Thymus (tissue), 14 donors: ENCODE data around the gene APOL3. TPM values are rescaled to one million over a fixed set of nuclear protein-coding genes. Genes with fewer than 3 reads are reported as not detected.
"Not testable (repeated sequence)": the region's sequence is repeated elsewhere in the genome, so short reads cannot be mapped to it uniquely, and the experiment has no call there.

ENCODE experiments used
- DNase-seq, 9 donors: peaks; one replicate each; pipeline ENCODE4 v3.0.0-alpha.2; 2013; ENCODE audit warnings: low spot score in 9 of 9, low read depth in 6 of 9, missing footprints in 1 of 9
- H3K27ac ChIP-seq, 2 donors: one replicate each; pipeline ENCODE4 v1.5.1; 2013; ENCODE audit warnings: control low read depth in 1 of 2, low read depth in 1 of 2, low read length in 1 of 2, mild to moderate bottlenecking in 1 of 2, moderate library complexity in 1 of 2
- H3K27me3 ChIP-seq, 2 donors: one replicate each; pipeline ENCODE4 v1.5.1; 2013; ENCODE audit warnings: low read length in 1 of 2; ENCODE audit not compliant: control insufficient read depth in 2 of 2, insufficient read depth in 1 of 2
- H3K36me3 ChIP-seq, 2 donors: one replicate each; pipeline ENCODE4 v1.5.1; 2013; ENCODE audit warnings: low read length in 1 of 2, mild to moderate bottlenecking in 1 of 2, moderate library complexity in 1 of 2; ENCODE audit not compliant: control insufficient read depth in 2 of 2, insufficient read depth in 2 of 2
- H3K4me1 ChIP-seq, 2 donors: one replicate each; pipeline ENCODE4 v1.5.1; 2013; ENCODE audit warnings: low read length in 2 of 2; ENCODE audit not compliant: control insufficient read depth in 2 of 2, insufficient read depth in 2 of 2
- H3K4me3 ChIP-seq, 2 donors: one replicate each; pipeline ENCODE4 v1.5.1; 2013; ENCODE audit warnings: low read length in 2 of 2, control low read depth in 1 of 2, mild to moderate bottlenecking in 1 of 2
- H3K9me3 ChIP-seq, 2 donors: one replicate each; pipeline ENCODE4 v1.5.1; 2013; ENCODE audit warnings: low read length in 1 of 2, mild to moderate bottlenecking in 1 of 2; ENCODE audit not compliant: control insufficient read depth in 2 of 2, insufficient read depth in 1 of 2
- WGBS: extraction: QIAGEN DNeasy Blood & Tissue Kit; methylation state at CpG from one replicate; pipeline ENCODE4 v1.1.7; 2013; 5-methylcytosine and 5-hydroxymethylcytosine counted together
- long read RNA-seq, 10 donors: transcript quantifications; one replicate each; lab custom pipeline, GENCODE V29; 2026
- polyA plus RNA-seq: library from polyadenylated mRNA; stranded (reverse); fragments of 200-250 nt; gene quantifications from one replicate; pipeline ENCODE4 v1.2.3, GENCODE V29; 2013
- total RNA-seq: library from RNA; stranded (reverse); fragments of 120-200 nt; gene quantifications from one replicate; pipeline ENCODE4 v1.2.4, GENCODE V29; 2013
- donor health status: healthy.

APOL3 gene, protein sequence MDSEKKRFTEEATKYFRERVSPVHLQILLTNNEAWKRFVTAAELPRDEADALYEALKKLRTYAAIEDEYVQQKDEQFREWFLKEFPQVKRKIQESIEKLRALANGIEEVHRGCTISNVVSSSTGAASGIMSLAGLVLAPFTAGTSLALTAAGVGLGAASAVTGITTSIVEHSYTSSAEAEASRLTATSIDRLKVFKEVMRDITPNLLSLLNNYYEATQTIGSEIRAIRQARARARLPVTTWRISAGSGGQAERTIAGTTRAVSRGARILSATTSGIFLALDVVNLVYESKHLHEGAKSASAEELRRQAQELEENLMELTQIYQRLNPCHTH
- total RNA-seq (35.1 TPM), polyA plus RNA-seq (42.6 TPM)
- long read RNA-seq, donor 1 = 0 reads
- long read RNA-seq, donor 2, transcript APOL3-205 (4 exons, 2,214 nt) = major isoform, 5 of 9 reads
- long read RNA-seq, donor 2, partial matches to known transcripts = 0 of 9 reads
- long read RNA-seq, donor 2, other reads (novel, unspliced or antisense) = 0 of 9 reads
- long read RNA-seq, donor 3, partial matches to known transcripts = 0 of 7 reads
- long read RNA-seq, donor 3, other reads (novel, unspliced or antisense) = 0 of 7 reads
- long read RNA-seq, donor 4, partial matches to known transcripts = 0 of 1 reads
- long read RNA-seq, donor 4, other reads (novel, unspliced or antisense) = 0 of 1 reads
- long read RNA-seq, donor 5, transcript APOL3-205 (4 exons, 2,214 nt) = major isoform, 10 of 26 reads
- long read RNA-seq, donor 5, partial matches to known transcripts = 9 of 26 reads
- long read RNA-seq, donor 5, other reads (novel, unspliced or antisense) = 0 of 26 reads
- long read RNA-seq, donor 6 = 0 reads
- long read RNA-seq, donor 7, partial matches to known transcripts = 24 of 30 reads
- long read RNA-seq, donor 7, other reads (novel, unspliced or antisense) = 0 of 30 reads
- long read RNA-seq, donor 8, partial matches to known transcripts = 11 of 13 reads
- long read RNA-seq, donor 8, other reads (novel, unspliced or antisense) = 0 of 13 reads
- long read RNA-seq, donor 9, partial matches to known transcripts = 0 of 1 reads
- long read RNA-seq, donor 9, other reads (novel, unspliced or antisense) = 0 of 1 reads
- long read RNA-seq, donor 10, partial matches to known transcripts = 0 of 3 reads
- long read RNA-seq, donor 10, other reads (novel, unspliced or antisense) = 0 of 3 reads

DNA sequence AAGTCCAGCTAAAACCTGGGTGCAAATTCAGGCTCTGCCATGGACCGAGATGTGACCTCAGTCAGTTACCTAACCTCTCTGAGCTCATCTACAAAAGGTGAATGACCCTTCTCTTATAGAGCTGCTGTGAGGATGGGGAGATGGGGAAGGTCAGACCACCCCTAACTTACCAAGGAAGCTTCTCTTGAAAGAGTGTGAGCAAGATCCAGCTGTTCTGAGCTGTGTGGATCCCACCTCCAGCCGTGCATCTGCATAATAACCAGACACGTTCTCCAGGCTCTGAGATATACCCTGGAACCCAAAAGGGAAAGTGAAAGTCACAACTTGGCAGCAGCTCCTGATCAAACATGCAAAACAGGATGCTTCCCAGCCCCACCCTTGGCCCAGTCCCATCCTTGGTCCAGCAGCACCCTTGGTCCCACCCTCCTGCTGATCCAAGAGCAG is at the start of gene APOL3:
Gene APOL3 (minus strand): TSS at position 257 of the 444 bp plus-strand sequence. CDS start 11,700 bp downstream, outside the sequence.
- Histone ChIP-seq H3K36me3 (no peaks in the 10 kb centered on the region), H3K4me1 (peaks cover 57 to 70% of the 10 kb centered on the region in 2 donors), H3K9me3 (peaks cover 0 to 4% of the 10 kb centered on the region in 2 donors), H3K27ac (peak within 1 kb of the TSS; percentile 75 to 84), H3K27me3 (no peaks in the 10 kb centered on the region), H3K4me3 (peak within 1 kb of the TSS; percentile 32 to 35)
- 24% methylated on average over 3 of the region's 3 CpGs for WGBS
- peak in 6 of 9 donors; percentile 41 to 82 (median 64) for DNase-seq

- Histone ChIP-seq H3K9me3 (peaks cover 0 to 4% of the 10 kb centered on the region in 2 donors), H3K36me3 (no peaks in the 10 kb centered on the region), H3K4me3 (no peak overlapping the region), H3K4me1 (no peaks in the 10 kb centered on the region), H3K27ac (no peak overlapping the region), H3K27me3 (no peaks in the 10 kb centered on the region)
- WGBS = 98% methylated on average over 3 of the region's 3 CpGs
- DNase-seq = no peak
These were observed 49.7 kb upstream of the APOL3 start for GRCh38 chr22:36210224-36210623.

- not testable (repeated sequence) for H3K27ac ChIP-seq, DNase-seq, H3K9me3 ChIP-seq, H3K4me1 ChIP-seq, H3K4me3 ChIP-seq, H3K27me3 ChIP-seq, H3K36me3 ChIP-seq
- WGBS = 79% methylated on average over 5 of the region's 5 CpGs
These were observed 48.9 kb upstream of the APOL3 start for GRCh38 chr22:36209488-36209908.

GRCh38 chr22:36208914-36209313 is 48.4 kb upstream of the APOL3 start:
- DNase-seq = no peak
- no peaks in the 10 kb centered on the region for H3K36me3 ChIP-seq
- 98% methylated on average over 1 of the region's 1 CpG for WGBS
- peaks cover 0 to 4% of the 10 kb centered on the region in 2 donors for H3K9me3 ChIP-seq
- H3K4me1 ChIP-seq = no peaks in the 10 kb centered on the region
- H3K4me3 ChIP-seq = no peak overlapping the region
- no peaks in the 10 kb centered on the region for H3K27me3 ChIP-seq
- no peak overlapping the region for H3K27ac ChIP-seq

GRCh38 chr22:36208162-36208765 is 47.7 kb upstream of the APOL3 start:
- Histone ChIP-seq H3K27ac (no peak overlapping the region), H3K4me1 (no peaks in the 10 kb centered on the region), H3K27me3 (no peaks in the 10 kb centered on the region), H3K4me3 (no peak overlapping the region), H3K36me3 (no peaks in the 10 kb centered on the region), H3K9me3 (peaks cover 0 to 4% of the 10 kb centered on the region in 2 donors)
- no peak for DNase-seq
- 84% methylated on average over 1 of the region's 1 CpG for WGBS

GRCh38 chr22:36206255-36206654 is 45.7 kb upstream of the APOL3 start:
- 98% methylated on average over 1 of the region's 1 CpG for WGBS

DNA sequence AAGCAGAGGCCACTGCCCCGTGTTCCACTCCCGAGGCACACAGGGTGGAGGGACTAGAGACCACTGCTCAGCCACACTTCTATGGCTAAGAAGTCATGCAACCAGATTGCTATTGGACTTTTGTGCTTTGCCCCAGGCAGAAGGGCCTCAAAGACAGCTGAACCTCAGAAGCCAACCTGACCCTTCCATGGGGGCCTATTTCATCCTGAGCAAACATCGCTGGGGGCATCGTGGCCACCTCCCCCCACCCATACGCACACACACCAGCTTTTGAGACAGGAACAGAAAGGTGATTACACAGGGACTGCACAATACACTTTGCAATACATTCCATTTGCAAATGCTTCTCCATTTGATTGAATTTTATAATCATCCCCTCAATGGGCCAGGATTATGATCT is 45.0 kb upstream of the APOL3 start:
- not testable (repeated sequence) for DNase-seq, H3K36me3 ChIP-seq, H3K27ac ChIP-seq, H3K27me3 ChIP-seq, H3K4me1 ChIP-seq, H3K4me3 ChIP-seq, H3K9me3 ChIP-seq
- 78% methylated on average over 5 of the region's 5 CpGs for WGBS

More at GRCh38 chr22:36206255-36206654, 45.7 kb upstream of the APOL3 start:
- Histone ChIP-seq H3K4me3 (no peak overlapping the region), H3K27me3 (no peaks in the 10 kb centered on the region), H3K27ac (no peak overlapping the region), H3K9me3 (no peaks in the 10 kb centered on the region), H3K36me3 (no peaks in the 10 kb centered on the region), H3K4me1 (peaks cover 0 to 3% of the 10 kb centered on the region in 2 donors)
- DNase-seq = no peak

DNA sequence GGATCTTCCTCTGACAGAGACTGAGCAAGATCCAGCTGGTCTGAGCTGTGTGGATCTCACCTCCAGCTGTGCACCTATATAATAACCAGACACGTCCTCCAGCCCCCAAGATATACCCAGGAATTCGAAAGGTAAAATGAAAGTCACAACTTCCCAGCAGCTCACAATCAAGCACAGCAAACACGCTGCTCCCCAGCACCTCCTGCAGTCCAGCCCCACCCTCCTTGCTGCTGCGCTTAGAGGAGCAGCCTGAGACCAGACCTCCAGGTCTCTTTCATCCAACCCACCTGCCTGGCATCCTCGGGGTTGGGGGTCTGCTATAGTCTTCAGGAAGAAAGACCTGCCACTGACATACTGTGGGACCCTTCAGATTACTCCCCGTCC is 44.1 kb upstream of the APOL3 start:
- no peaks in the 10 kb centered on the region for H3K27me3 ChIP-seq
- 73% methylated on average over 6 of the region's 6 CpGs for WGBS
- DNase-seq = no peak
- peak overlapping the region in 1 of 2 donors; percentile 59 for H3K27ac ChIP-seq
- no peak overlapping the region for H3K4me3 ChIP-seq
- H3K36me3 ChIP-seq = no peaks in the 10 kb centered on the region
- peaks cover 0 to 3% of the 10 kb centered on the region in 2 donors for H3K4me1 ChIP-seq
- H3K9me3 ChIP-seq = no peaks in the 10 kb centered on the region
